ENCODE results near the gene UIMC1. TPM values are rescaled to one million over a fixed set of nuclear protein-coding genes. Genes with fewer than 3 reads are reported as not detected.

Gene UIMC1
- total and polyA plus RNA-seq, 2 experiments from 2014 or later = 25.3 to 30.8 TPM

- H3K27ac ChIP-seq = no peak overlapping the region
- no peaks in the 10 kb centered on the region for H3K9me3 ChIP-seq (ENCODE audit: low read depth)
- peaks cover 13% of the 10 kb centered on the region for H3K36me3 ChIP-seq
- DNase-seq (ENCODE audit: low read depth in 1 of 2, low spot score in 1 of 2) = no peak
- H3K27me3 ChIP-seq = no peaks in the 10 kb centered on the region
- TF ChIP-seq CTCF (IDR thresholded peaks at IDR 0.05; ENCODE audit: low read depth, low read length) = no peak
- H3K4me1 ChIP-seq (ENCODE audit: low read depth) = no peaks in the 10 kb centered on the region
- H3K4me3 ChIP-seq = no peak overlapping the region
Observed at GRCh38 chr5:176912115-176912514, 94.5 kb downstream of the UIMC1 start.

- no peaks in the 10 kb centered on the region for H3K4me1 ChIP-seq (ENCODE audit: low read depth)
- no peaks in the 10 kb centered on the region for H3K27me3 ChIP-seq
- no peak overlapping the region for H3K4me3 ChIP-seq
- no peak overlapping the region for H3K27ac ChIP-seq
- DNase-seq (ENCODE audit: low read depth in 1 of 2, low spot score in 1 of 2) = no peak
- H3K36me3 ChIP-seq = peaks cover 44% of the 10 kb centered on the region
- TF ChIP-seq CTCF (IDR thresholded peaks at IDR 0.05; ENCODE audit: low read depth, low read length) = no peak
- no peaks in the 10 kb centered on the region for H3K9me3 ChIP-seq (ENCODE audit: low read depth)
Observed at GRCh38 chr5:176908675-176909368, 97.8 kb downstream of the UIMC1 start.

- H3K4me1 ChIP-seq (ENCODE audit: low read depth) = no peaks in the 10 kb centered on the region
- no peak overlapping the region for H3K27ac ChIP-seq
- no peak overlapping the region for H3K4me3 ChIP-seq
- no peak for DNase-seq (ENCODE audit: low read depth in 1 of 2, low spot score in 1 of 2)
- H3K9me3 ChIP-seq (ENCODE audit: low read depth) = no peaks in the 10 kb centered on the region
- TF ChIP-seq CTCF (IDR thresholded peaks at IDR 0.05; ENCODE audit: low read depth, low read length) = no peak
- peaks cover 54% of the 10 kb centered on the region for H3K36me3 ChIP-seq
- no peaks in the 10 kb centered on the region for H3K27me3 ChIP-seq
Observed at GRCh38 chr5:176906796-176907195, 99.8 kb downstream of the UIMC1 start.

GRCh38 chr5:176906126-176906525, 100.5 kb downstream of the UIMC1 start:
- H3K36me3 ChIP-seq = peaks cover 54% of the 10 kb centered on the region
- DNase-seq (ENCODE audit: low read depth in 1 of 2, low spot score in 1 of 2) = no peak
- no peaks in the 10 kb centered on the region for H3K27me3 ChIP-seq
- no peak for TF ChIP-seq CTCF (IDR thresholded peaks at IDR 0.05; ENCODE audit: low read depth, low read length)
- no peaks in the 10 kb centered on the region for H3K4me1 ChIP-seq (ENCODE audit: low read depth)
- no peaks in the 10 kb centered on the region for H3K9me3 ChIP-seq (ENCODE audit: low read depth)
- no peak overlapping the region for H3K27ac ChIP-seq
- no peak overlapping the region for H3K4me3 ChIP-seq

GRCh38 chr5:176904276-176904675, 102.3 kb downstream of the UIMC1 start:
- no peak overlapping the region for H3K27ac ChIP-seq
- H3K27me3 ChIP-seq = no peaks in the 10 kb centered on the region
- H3K36me3 ChIP-seq = peaks cover 54% of the 10 kb centered on the region
- no peaks in the 10 kb centered on the region for H3K9me3 ChIP-seq (ENCODE audit: low read depth)
- H3K4me1 ChIP-seq (ENCODE audit: low read depth) = no peaks in the 10 kb centered on the region
- H3K4me3 ChIP-seq = no peak overlapping the region
- TF ChIP-seq CTCF (IDR thresholded peaks at IDR 0.05; ENCODE audit: low read depth, low read length) = no peak
- no peak for DNase-seq (ENCODE audit: low read depth in 1 of 2, low spot score in 1 of 2)

Data from cardiac muscle cell (in vitro differentiated cells and primary cell).